Measurements from ENCODE around the gene SC5D. TPM values are rescaled to one million over a fixed set of nuclear protein-coding genes. Genes with fewer than 3 reads are reported as not detected.

Gene SC5D
- total RNA-seq, 1 donor from 2014 or later = 75.8 TPM

GRCh38 chr11:121293288-121293594, 670 bp downstream of the SC5D start:
- no peak for DNase-seq (ENCODE audit: low spot score)

GRCh38 chr11:121295246-121296029, 2.9 kb downstream of the SC5D start:
- no peak for DNase-seq (ENCODE audit: low spot score)

- DNase-seq (ENCODE audit: low spot score) = no peak
Observed at GRCh38 chr11:121297872-121298271, 5.3 kb downstream of the SC5D start.

GRCh38 chr11:121298774-121299173, 6.2 kb downstream of the SC5D start:
- DNase-seq (ENCODE audit: low spot score) = no peak

GRCh38 chr11:121299417-121299816, 6.8 kb downstream of the SC5D start:
- no peak for DNase-seq (ENCODE audit: low spot score)

GRCh38 chr11:121300313-121300971, 7.9 kb downstream of the SC5D start:
- no peak for DNase-seq (ENCODE audit: low spot score)

GRCh38 chr11:121300972-121301699, 8.6 kb downstream of the SC5D start:
- DNase-seq (ENCODE audit: low spot score) = no peak

- DNase-seq (ENCODE audit: low spot score) = no peak
Observed at GRCh38 chr11:121304759-121305158, 12.2 kb downstream of the SC5D start.

GRCh38 chr11:121308816-121309215, 16.2 kb downstream of the SC5D start:
- DNase-seq (ENCODE audit: low spot score) = no peak

- no peak for DNase-seq (ENCODE audit: low spot score)
Observed at GRCh38 chr11:121309688-121310087, 17.1 kb downstream of the SC5D start.

GRCh38 chr11:121310908-121311307, 18.3 kb downstream of the SC5D start:
- DNase-seq (ENCODE audit: low spot score) = no peak

- no peak for DNase-seq (ENCODE audit: low spot score)
Observed at GRCh38 chr11:121311373-121311772, 18.8 kb downstream of the SC5D start.

- no peak for DNase-seq (ENCODE audit: low spot score)
Observed at GRCh38 chr11:121312483-121312882, 19.9 kb downstream of the SC5D start.

GRCh38 chr11:121318848-121319834, 26.6 kb downstream of the SC5D start:
- peak; percentile 22 for DNase-seq (ENCODE audit: low spot score)

GRCh38 chr11:121321614-121322243, 29.2 kb downstream of the SC5D start:
- peak; percentile 48 for DNase-seq (ENCODE audit: low spot score)

- DNase-seq (ENCODE audit: low spot score) = no peak
Observed at GRCh38 chr11:121323046-121323607, 30.6 kb downstream of the SC5D start.

- no peak for DNase-seq (ENCODE audit: low spot score)
Observed at GRCh38 chr11:121326230-121326629, 33.7 kb downstream of the SC5D start.

GRCh38 chr11:121327553-121327952, 35.0 kb downstream of the SC5D start:
- no peak for DNase-seq (ENCODE audit: low spot score)

GRCh38 chr11:121328176-121328966, 35.8 kb downstream of the SC5D start:
- no peak for DNase-seq (ENCODE audit: low spot score)

Measured in mucosa of gallbladder (tissue), 1 donor.